Mucosa of descending colon (tissue), 3 donors: ENCODE data around the gene TNP1. TPM values are rescaled to one million over a fixed set of nuclear protein-coding genes. Genes with fewer than 3 reads are reported as not detected.

Source experiments
- ATAC-seq: fragments of 200-7000 bp; cut with Tn5 transposase; one replicate; pipeline ENCODE4 v1.9.1; 2020; ENCODE audit warnings: mild to moderate bottlenecking, moderate library complexity
- DNase-seq, 3 donors: peaks; one replicate each; pipeline ENCODE4 v3.0.0-alpha.2; 2020
- H3K36me3 ChIP-seq: fragments of 200-600 bp; one replicate; pipeline ENCODE4 v1.8.0; 2021; ENCODE audit warnings: low read depth, mild to moderate bottlenecking
- H3K4me1 ChIP-seq: fragments of 200-600 bp; one replicate; pipeline ENCODE4 v1.8.0; 2021; ENCODE audit warnings: low read depth, mild to moderate bottlenecking
- H3K4me3 ChIP-seq: fragments of 200-600 bp; one replicate; pipeline ENCODE4 v1.8.0; 2021; ENCODE audit warnings: mild to moderate bottlenecking
- H3K9me3 ChIP-seq: fragments of 200-600 bp; one replicate; pipeline ENCODE4 v1.8.0; 2021; ENCODE audit warnings: mild to moderate bottlenecking
- intact Hi-C, 2 donors: fragments of 100-400 bp; cut with DNase I in 1 of 2; cut with micrococcal nuclease in 1 of 2; formaldehyde crosslinking; loops; one replicate each; pipeline versions ENCODE4 v1.11.0 to v1.11.1; 2022; cut with DNase I, micrococcal nuclease
- total RNA-seq, 3 donors: library from RNA; stranded (reverse); fragmentation: NEBNext Ultra II Directional in 2 of 3; extraction: Animal tissue kit (Norgen Biotek cat#: 25700) in 2 of 3; gene quantifications; one replicate each; pipeline versions ENCODE4 v1.2.1 to v1.2.4, GENCODE V29; 2021 to 2023
- TF ChIP-seq, protein P1 (sequence below): fragments of 200-600 bp; IDR thresholded peaks from one replicate; pipeline ENCODE4 v1.8.0; 2022; ENCODE audit warnings: antibody characterized with exemption, mild to moderate bottlenecking
- donor health status: DM: no; HTN: no; CAD: no; lungs with moderate emphysema.
- donor health status: DM: no; HTN: no; CAD: no.
- donor health status: DM: no; HTN: yes; CAD: no.

Gene TNP1
- total RNA-seq, 3 donors from 2014 or later: not detected

DNA sequence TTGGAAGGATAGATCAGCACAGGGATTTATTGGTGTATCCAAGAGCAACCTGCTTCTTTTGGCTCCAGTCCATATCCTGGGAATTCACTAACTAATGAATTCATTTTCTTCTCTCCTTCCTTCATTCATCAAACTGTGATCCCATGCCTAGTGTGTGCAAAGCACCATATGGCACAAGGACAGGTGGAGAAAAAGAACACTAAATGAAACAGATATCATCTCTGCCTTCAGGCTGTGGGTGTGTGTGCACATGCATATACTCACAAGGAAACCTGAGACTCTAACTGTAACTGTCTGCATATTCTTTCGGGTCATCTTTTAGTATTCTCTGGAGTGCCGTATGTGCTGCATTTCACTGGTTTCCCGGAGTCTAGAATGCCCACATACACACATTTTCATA lies 20.2 kb downstream of the TNP1 start:
- no peak for DNase-seq
- intact Hi-C loops: no loop called here
- Histone ChIP-seq H3K4me1 (no peaks in the 10 kb centered on the region), H3K36me3 (no peaks in the 10 kb centered on the region), H3K4me3 (no peak overlapping the region), H3K9me3 (no peaks in the 10 kb centered on the region)
- no peak for ATAC-seq
- TF ChIP-seq, protein P1, sequence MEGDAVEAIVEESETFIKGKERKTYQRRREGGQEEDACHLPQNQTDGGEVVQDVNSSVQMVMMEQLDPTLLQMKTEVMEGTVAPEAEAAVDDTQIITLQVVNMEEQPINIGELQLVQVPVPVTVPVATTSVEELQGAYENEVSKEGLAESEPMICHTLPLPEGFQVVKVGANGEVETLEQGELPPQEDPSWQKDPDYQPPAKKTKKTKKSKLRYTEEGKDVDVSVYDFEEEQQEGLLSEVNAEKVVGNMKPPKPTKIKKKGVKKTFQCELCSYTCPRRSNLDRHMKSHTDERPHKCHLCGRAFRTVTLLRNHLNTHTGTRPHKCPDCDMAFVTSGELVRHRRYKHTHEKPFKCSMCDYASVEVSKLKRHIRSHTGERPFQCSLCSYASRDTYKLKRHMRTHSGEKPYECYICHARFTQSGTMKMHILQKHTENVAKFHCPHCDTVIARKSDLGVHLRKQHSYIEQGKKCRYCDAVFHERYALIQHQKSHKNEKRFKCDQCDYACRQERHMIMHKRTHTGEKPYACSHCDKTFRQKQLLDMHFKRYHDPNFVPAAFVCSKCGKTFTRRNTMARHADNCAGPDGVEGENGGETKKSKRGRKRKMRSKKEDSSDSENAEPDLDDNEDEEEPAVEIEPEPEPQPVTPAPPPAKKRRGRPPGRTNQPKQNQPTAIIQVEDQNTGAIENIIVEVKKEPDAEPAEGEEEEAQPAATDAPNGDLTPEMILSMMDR: no peak

DNA sequence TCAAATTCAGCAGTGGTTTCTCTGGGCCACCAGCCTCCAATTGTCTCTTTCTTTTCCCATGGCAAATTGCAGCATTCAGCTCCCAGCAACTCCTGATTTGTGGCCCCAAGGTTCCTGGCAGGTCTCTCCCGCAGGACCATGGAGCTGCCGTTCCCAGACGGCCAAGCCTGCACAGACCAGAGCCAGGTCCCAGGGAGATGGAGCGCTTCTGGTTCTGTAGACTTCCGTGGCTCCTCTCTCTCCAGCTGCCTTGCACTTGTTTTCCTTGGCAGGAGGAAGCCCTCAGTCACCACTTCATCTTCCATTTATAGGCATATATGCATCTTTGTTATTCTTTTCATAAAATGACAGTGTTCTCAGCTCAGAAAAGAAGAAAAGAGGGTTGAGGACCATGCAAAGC lies 21.7 kb downstream of the TNP1 start:
- H3K36me3 ChIP-seq: no peaks in the 10 kb centered on the region
- DNase-seq (no peak), ATAC-seq (no peak)
- H3K9me3 ChIP-seq: no peaks in the 10 kb centered on the region
- H3K4me1 ChIP-seq: no peaks in the 10 kb centered on the region
- intact Hi-C loops: no loop called here
- TF ChIP-seq, protein P1: no peak
- H3K4me3 ChIP-seq: no peak overlapping the region

DNA sequence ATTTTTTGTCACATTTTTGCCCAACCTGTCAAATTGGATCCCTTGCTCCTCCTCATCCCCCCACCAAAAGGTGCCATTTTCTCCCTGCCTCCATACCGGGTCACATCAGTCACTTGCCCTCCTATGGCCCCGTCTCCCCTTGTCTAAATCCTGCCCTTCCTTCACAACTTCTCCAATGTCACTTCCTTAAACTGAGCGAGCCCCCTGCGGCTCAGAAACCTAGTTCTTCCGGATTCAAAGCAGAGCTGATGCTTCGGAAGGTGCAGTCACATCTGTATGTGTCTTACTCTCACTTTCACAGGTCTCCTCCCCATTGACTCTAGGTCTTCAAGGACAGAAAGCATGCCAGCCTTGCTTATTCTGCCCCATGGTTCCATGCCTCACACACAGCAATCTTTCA lies 22.1 kb downstream of the TNP1 start:
- H3K4me1 ChIP-seq: no peaks in the 10 kb centered on the region
- no peaks in the 10 kb centered on the region for H3K9me3 ChIP-seq
- TF ChIP-seq, protein P1: no peak
- H3K36me3 ChIP-seq: no peaks in the 10 kb centered on the region
- H3K4me3 ChIP-seq: no peak overlapping the region
- DNase-seq (no peak), ATAC-seq (no peak)
- intact Hi-C loops: no loop called here

DNA sequence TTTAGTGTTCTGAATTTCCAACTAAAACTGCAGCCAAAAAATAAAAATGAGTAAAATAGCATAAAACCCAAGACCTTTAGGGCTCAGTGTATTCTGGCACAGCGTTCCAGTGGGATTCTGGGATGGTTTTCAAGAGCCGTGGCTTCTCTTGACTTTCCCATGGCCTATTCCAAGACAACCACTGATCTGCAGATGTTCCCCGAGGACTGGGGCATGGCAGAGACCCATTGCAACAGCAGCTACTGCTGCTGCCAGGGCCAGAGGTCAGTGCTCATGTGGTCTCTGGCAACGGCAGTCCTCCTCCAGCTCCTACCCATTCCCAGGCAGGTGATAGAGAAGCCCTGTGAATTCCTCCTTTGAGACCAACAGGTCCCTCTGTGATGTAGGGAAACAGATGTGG lies 26.8 kb downstream of the TNP1 start:
- TF ChIP-seq, protein P1: no peak
- H3K4me3 ChIP-seq: no peak overlapping the region
- no peaks in the 10 kb centered on the region for H3K9me3 ChIP-seq
- DNase-seq: no peak
- intact Hi-C loops: no loop called here
- no peaks in the 10 kb centered on the region for H3K36me3 ChIP-seq
- no peaks in the 10 kb centered on the region for H3K4me1 ChIP-seq
- no peak for ATAC-seq

DNA sequence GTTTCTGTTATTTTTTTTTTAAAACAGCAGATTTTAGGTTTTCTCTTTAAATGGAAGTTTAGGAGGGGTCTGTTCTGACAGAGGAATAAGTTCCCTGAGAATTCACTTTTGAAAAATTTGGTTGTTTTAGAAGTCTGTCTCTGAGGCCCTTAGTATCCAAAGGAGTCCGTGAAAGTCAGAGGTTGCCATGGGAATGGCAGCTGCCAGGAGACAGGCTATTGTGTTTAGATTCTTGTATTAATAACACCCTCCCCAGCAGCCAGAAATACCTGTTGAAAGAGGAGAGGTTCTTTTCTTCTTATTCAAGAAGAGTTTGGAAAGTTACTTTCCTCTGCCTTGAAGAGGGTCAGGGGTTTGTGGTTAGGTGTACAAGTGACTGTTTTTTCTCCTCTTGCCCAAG lies 29.5 kb downstream of the TNP1 start:
- H3K4me1 ChIP-seq: no peaks in the 10 kb centered on the region
- H3K36me3 ChIP-seq: no peaks in the 10 kb centered on the region
- H3K4me3 ChIP-seq: no peak overlapping the region
- intact Hi-C loops: no loop called here
- TF ChIP-seq, protein P1: no peak
- DNase-seq (no peak), ATAC-seq (no peak)
- H3K9me3 ChIP-seq: no peaks in the 10 kb centered on the region

DNA sequence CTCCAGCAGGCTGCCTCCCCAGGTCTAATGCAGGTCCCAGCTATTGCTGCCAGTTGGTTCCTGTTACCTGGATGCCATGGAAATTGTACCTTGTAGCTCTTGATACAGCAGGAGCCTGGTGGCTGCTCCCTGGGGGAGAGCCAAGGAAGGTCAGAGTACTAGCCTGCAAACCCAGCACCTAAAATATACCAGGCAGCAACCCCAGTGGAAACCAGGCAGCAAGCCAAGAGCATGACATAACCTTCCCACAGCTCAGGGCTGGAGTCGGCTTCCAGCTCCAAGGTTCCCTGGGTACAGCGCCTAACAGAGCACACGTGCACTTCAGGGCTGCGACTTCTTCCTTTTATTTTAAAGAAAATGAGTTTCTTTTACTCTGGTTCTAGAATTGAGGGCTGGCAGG lies 30.3 kb downstream of the TNP1 start:
- TF ChIP-seq, protein P1: no peak
- no peak overlapping the region for H3K4me3 ChIP-seq
- no peaks in the 10 kb centered on the region for H3K4me1 ChIP-seq
- peak; percentile 16 for ATAC-seq
- H3K9me3 ChIP-seq: no peaks in the 10 kb centered on the region
- H3K36me3 ChIP-seq: no peaks in the 10 kb centered on the region
- DNase-seq: peak in 2 of 3 donors; percentile 31 to 32
- intact Hi-C loops: no loop called here
